ENCODE data around the gene ARL15.
"Not testable (repeated sequence)": the region's sequence is repeated elsewhere in the genome, so short reads cannot be mapped to it uniquely, and the experiment has no call there.

GRCh38 chr5:53836851-53837430, 473.4 kb downstream of the ARL15 start:
- not testable (repeated sequence) for TF ChIP-seq EP300, CTCF, POLR2A, POLR2AphosphoS5 (IDR thresholded peaks at IDR 0.05)

Measured in upper lobe of left lung (tissue), 4 donors.